HepG2 (cell line): ENCODE data around the gene TRAPPC3. TPM values are rescaled to one million over a fixed set of nuclear protein-coding genes. Genes with fewer than 3 reads are reported as not detected.

ENCODE experiments used
- BATF2 ChIP-seq: sonication (generic); formaldehyde crosslinking; IDR thresholded peaks from 2 replicates; pipeline ENCODE4 v1.8.0; 2022; ENCODE audit warnings: mild to moderate bottlenecking, missing genetic modification reagents, moderate library complexity
- HBP1 ChIP-seq: IDR thresholded peaks from 2 replicates; pipeline ENCODE4 v1.6.1; 2016; ENCODE audit warnings: low read depth, control low read depth
- KDM4B ChIP-seq: sonication (generic); formaldehyde crosslinking; IDR thresholded peaks from 2 replicates; pipeline ENCODE4 v1.4.0; 2020; ENCODE audit warnings: missing genetic modification reagents
- MEF2D ChIP-seq: sonication (generic); formaldehyde crosslinking; IDR thresholded peaks from 2 replicates; pipeline ENCODE4 v1.5.1; 2020; ENCODE audit warnings: mild to moderate bottlenecking, missing genetic modification reagents
- NFKB2 ChIP-seq: sonication (generic); formaldehyde crosslinking; IDR thresholded peaks from 2 replicates; pipeline ENCODE4 v1.4.0; 2020; ENCODE audit warnings: missing genetic modification reagents, borderline replicate concordance
- PHF8 ChIP-seq: sonication (generic); formaldehyde crosslinking; IDR thresholded peaks from 2 replicates; pipeline ENCODE4 v1.5.0; 2020; ENCODE audit warnings: missing genetic modification reagents
- POLR2AphosphoS2 ChIP-seq: IDR thresholded peaks from 2 replicates; pipeline ENCODE4 v1.6.1; 2011; ENCODE audit warnings: low read depth, low read length, improper control_type of control experiment
- REXO4 ChIP-seq: sonication (generic); formaldehyde crosslinking; IDR thresholded peaks from 2 replicates; pipeline ENCODE4 v1.8.0; 2022; ENCODE audit warnings: missing genetic modification reagents, mild to moderate bottlenecking, borderline replicate concordance
- RFX5 ChIP-seq: IDR thresholded peaks from 2 replicates; pipeline ENCODE4 v1.6.1; 2011; ENCODE audit warnings: low read depth, low read length, improper control_type of control experiment
- SNAI1 ChIP-seq: sonication (generic); formaldehyde crosslinking; IDR thresholded peaks from 2 replicates; pipeline ENCODE4 v1.5.0; 2020; ENCODE audit warnings: mild to moderate bottlenecking, missing genetic modification reagents, borderline replicate concordance
- SOX6 ChIP-seq, 2 experiments: fragments of 450-650 bp in 1 of 2; sonication (generic) in 1 of 2; formaldehyde crosslinking in 1 of 2; IDR thresholded peaks; 2 replicates each; pipeline versions ENCODE4 v1.4.0 to v1.6.1; 2017 to 2020; ENCODE audit warnings: antibody characterized with exemption in 1 of 2, mild to moderate bottlenecking in 1 of 2, missing genetic modification reagents in 1 of 2
- SRF ChIP-seq: IDR thresholded peaks from 2 replicates; pipeline ENCODE4 v1.6.1; 2011; ENCODE audit warnings: mild to moderate bottlenecking, low read depth, low read length, moderate library complexity
- THAP9 ChIP-seq: sonication (generic); formaldehyde crosslinking; IDR thresholded peaks from 2 replicates; pipeline ENCODE4; 2020; ENCODE audit warnings: missing genetic modification reagents, mild to moderate bottlenecking, borderline replicate concordance
- ZNF234 ChIP-seq: sonication (generic); formaldehyde crosslinking; conservative IDR thresholded peaks from 2 replicates; pipeline ENCODE4 v1.5.1; 2020; ENCODE audit warnings: mild to moderate bottlenecking, missing genetic modification reagents
- ZNF292 ChIP-seq: sonication (generic); formaldehyde crosslinking; IDR thresholded peaks from 2 replicates; pipeline ENCODE4 v1.8.1; 2022; ENCODE audit warnings: mild to moderate bottlenecking, low read depth, missing genetic modification reagents, borderline replicate concordance
- ZNF451 ChIP-seq: sonication (generic); formaldehyde crosslinking; IDR thresholded peaks from 2 replicates; pipeline ENCODE4 v1.5.0; 2020; ENCODE audit warnings: mild to moderate bottlenecking, missing genetic modification reagents
- ZNF496 ChIP-seq: sonication (generic); formaldehyde crosslinking; IDR thresholded peaks from 2 replicates; pipeline ENCODE4 v1.8.1; 2023; ENCODE audit warnings: mild to moderate bottlenecking, moderate library complexity, missing genetic modification reagents; ENCODE audit not compliant: insufficient replicate concordance
- ZNF501 ChIP-seq: sonication (generic); formaldehyde crosslinking; IDR thresholded peaks from 2 replicates; pipeline ENCODE4 v1.5.1; 2020; ENCODE audit warnings: mild to moderate bottlenecking, moderate library complexity, missing genetic modification reagents
- ZNF619 ChIP-seq: sonication (generic); formaldehyde crosslinking; IDR thresholded peaks from 2 replicates; pipeline ENCODE4 v1.4.0; 2020; ENCODE audit warnings: mild to moderate bottlenecking, missing genetic modification reagents
- ZNF703 ChIP-seq: sonication (generic); formaldehyde crosslinking; IDR thresholded peaks from 2 replicates; pipeline ENCODE4 v1.5.1; 2020; ENCODE audit warnings: missing genetic modification reagents, mild to moderate bottlenecking, moderate library complexity, borderline replicate concordance
- ZXDC ChIP-seq: sonication (generic); formaldehyde crosslinking; IDR thresholded peaks from 2 replicates; pipeline ENCODE4 v1.5.0; 2020; ENCODE audit warnings: mild to moderate bottlenecking, missing genetic modification reagents
- polyA plus RNA-seq, 8 experiments: library from polyadenylated mRNA; depleted of rRNA in 3 of 8; stranded (reverse) in 7 of 8; unstranded in 1 of 8; fragments of >200 nt; fragmentation: Illumina TruSeq in 4 of 8; extraction: Trizol in 4 of 8; gene quantifications; 2 replicates each; pipeline versions ENCODE4 v1.2.1 to v1.2.3, GENCODE V29; 2011 to 2016; ENCODE audit warnings: low read depth in 4 of 8, missing spikeins in 1 of 8, mixed read lengths in 1 of 8; ENCODE audit not compliant: insufficient read depth in 1 of 8
- total RNA-seq, 5 experiments: library from RNA; depleted of rRNA; stranded (reverse); fragments of >200 nt; fragmentation: Illumina TruSeq; extraction: Trizol; gene quantifications; 2 replicates each; pipeline ENCODE4 v1.2.3, GENCODE V29; 2016; ENCODE audit warnings: low read depth in 1 of 5

The TRAPPC3 gene
- total and polyA plus RNA-seq, 2 of the 13 experiments (the other 11 are each of a cell fraction or from before 2014, with no cell fraction given): 53.7 to 62.4 TPM

- TF ChIP-seq HBP1 (CRISPR knock-in tag) (no peak), SRF (0 out of 2 replicates have a peak, but pooled peaks have one; percentile 41), SOX6 (IDR thresholded peaks at IDR 0.05) (no peak), SOX6 (CRISPR knock-in tag; IDR thresholded peaks at IDR 0.05) (peak; percentile 73), ZNF619 (no peak; the same call in 1 of the 2 replicates), SNAI1 (CRISPR knock-in tag) (0 out of 2 replicates have a peak, but pooled peaks have one; percentile 56), REXO4 (no peak), ZNF292 (CRISPR knock-in tag) (no peak; the same call in none of the 2 replicates), ZNF451 (CRISPR knock-in tag) (peak; percentile 70; the same call in 1 of the 2 replicates), BATF2 (CRISPR knock-in tag) (no peak), POLR2AphosphoS2 (no peak), PHF8 (CRISPR knock-in tag) (peak; percentile 96), RFX5 (no peak), ZNF234 (no peak), THAP9 (CRISPR knock-in tag) (peak; percentile 99), ZNF703 (no peak; the same call in 1 of the 2 replicates), ZNF501 (CRISPR knock-in tag) (peak; percentile 94), ZNF496 (CRISPR knock-in tag) (no peak), NFKB2 (CRISPR knock-in tag) (no peak; the same call in 1 of the 2 replicates), MEF2D (CRISPR knock-in tag) (peak; percentile 82; the same call in 1 of the 2 replicates), ZXDC (CRISPR knock-in tag) (no peak), KDM4B (CRISPR knock-in tag) (no peak)
These were observed at the start of gene TRAPPC3 (continued) for GRCh38 chr1:36149237-36149972.
